Liver (tissue), 9 donors: ENCODE results near the gene CLEC4G. TPM values are rescaled to one million over a fixed set of nuclear protein-coding genes. Genes with fewer than 3 reads are reported as not detected.

Experiments used
- DNase-seq: peaks from one replicate; pipeline ENCODE4 v3.0.0-alpha.2; 2017; ENCODE audit warnings: low spot score
- H3K27ac ChIP-seq, 2 donors: one replicate each; pipeline ENCODE4 v1.7.0; 2013; ENCODE audit warnings: inconsistent platforms in 2 of 2, low read length in 2 of 2, control low read depth in 1 of 2, low read depth in 1 of 2, mild to moderate bottlenecking in 1 of 2
- H3K27me3 ChIP-seq, 4 donors: one replicate each; pipeline versions ENCODE4 v1.6.1 to v1.7.0; 2013; ENCODE audit warnings: low read length in 3 of 4, inconsistent platforms in 1 of 4, mild to moderate bottlenecking in 1 of 4, moderate library complexity in 1 of 4; ENCODE audit not compliant: control insufficient read depth in 4 of 4, insufficient read depth in 4 of 4
- H3K36me3 ChIP-seq, 4 donors: one replicate each; pipeline versions ENCODE4 v1.6.1 to v1.7.0; 2013; ENCODE audit warnings: low read length in 3 of 4, mild to moderate bottlenecking in 3 of 4, low read depth in 1 of 4, moderate library complexity in 1 of 4; ENCODE audit not compliant: control insufficient read depth in 4 of 4, insufficient read depth in 3 of 4
- H3K4me1 ChIP-seq, 4 donors: one replicate each; pipeline versions ENCODE4 v1.6.1 to v1.7.0; 2013; ENCODE audit warnings: low read length in 3 of 4, mild to moderate bottlenecking in 3 of 4, moderate library complexity in 1 of 4; ENCODE audit not compliant: control insufficient read depth in 4 of 4, insufficient read depth in 4 of 4
- H3K4me3 ChIP-seq, 3 donors: one replicate each; pipeline versions ENCODE4 v1.6.1 to v1.7.0; 2013; ENCODE audit warnings: low read length in 3 of 3, control low read depth in 1 of 3, low read depth in 1 of 3, mild to moderate bottlenecking in 1 of 3
- H3K9ac ChIP-seq, 2 donors: one replicate each; pipeline ENCODE4 v1.7.0; 2013; ENCODE audit warnings: low read length in 2 of 2, mild to moderate bottlenecking in 2 of 2, moderate library complexity in 2 of 2, control low read depth in 1 of 2, low read depth in 1 of 2
- H3K9me3 ChIP-seq, 4 donors: one replicate each; pipeline versions ENCODE4 v1.6.1 to v1.7.0; 2013; ENCODE audit warnings: low read length in 3 of 4; ENCODE audit not compliant: control insufficient read depth in 4 of 4
- EGR1 ChIP-seq, 2 donors: IDR thresholded peaks; 2 replicates each; pipeline ENCODE4 v1.6.1; 2016 to 2018; ENCODE audit warnings: antibody characterized with exemption in 2 of 2, low read depth in 2 of 2
- FOXA1 ChIP-seq: IDR thresholded peaks from 2 replicates; pipeline ENCODE4 v1.6.1; 2016; ENCODE audit warnings: antibody characterized with exemption
- GABPA ChIP-seq, 2 donors: IDR thresholded peaks in 1 of 2; conservative IDR thresholded peaks in 1 of 2; 2 replicates each; pipeline ENCODE4 v1.6.1; 2016; ENCODE audit warnings: antibody characterized with exemption in 2 of 2, mild to moderate bottlenecking in 1 of 2, moderate library complexity in 1 of 2
- HNF4G ChIP-seq: IDR thresholded peaks from 2 replicates; pipeline ENCODE4 v1.6.1; 2016; ENCODE audit warnings: antibody characterized with exemption
- JUND ChIP-seq, 2 donors: IDR thresholded peaks; 2 replicates each; pipeline ENCODE4 v1.6.1; 2016; ENCODE audit warnings: antibody characterized with exemption in 2 of 2
- NR2F2 ChIP-seq: IDR thresholded peaks from 2 replicates; pipeline ENCODE4 v1.6.1; 2016; ENCODE audit warnings: antibody characterized with exemption
- RAD21 ChIP-seq, 2 donors: IDR thresholded peaks; 2 replicates each; pipeline ENCODE4 v1.6.1; 2016; ENCODE audit warnings: antibody characterized with exemption in 2 of 2, mild to moderate bottlenecking in 2 of 2
- RXRA ChIP-seq, 2 donors: IDR thresholded peaks; 2 replicates each; pipeline ENCODE4 v1.6.1; 2017 to 2018; ENCODE audit warnings: antibody characterized with exemption in 2 of 2, mild to moderate bottlenecking in 1 of 2
- SP1 ChIP-seq: IDR thresholded peaks from 2 replicates; pipeline ENCODE4 v1.6.1; 2018; ENCODE audit warnings: antibody characterized with exemption, mild to moderate bottlenecking
- TAF1 ChIP-seq: conservative IDR thresholded peaks from 2 replicates; pipeline ENCODE4 v1.6.1; 2016; ENCODE audit warnings: antibody characterized with exemption, mild to moderate bottlenecking
- WGBS: extraction: QIAGEN DNeasy Blood & Tissue Kit; methylation state at CpG from one replicate; pipeline ENCODE4 v1.1.7; 2013; 5-methylcytosine and 5-hydroxymethylcytosine counted together
- polyA plus RNA-seq, 2 donors: library from polyadenylated mRNA; stranded (reverse) in 1 of 2; unstranded in 1 of 2; fragments of 200-250 nt in 1 of 2; fragments of >200 nt in 1 of 2; fragmentation: Nextera tagmentation in 1 of 2; extraction: Ambion mirVana in 1 of 2; gene quantifications; one replicate each; pipeline versions ENCODE4 v1.2.1 to v1.2.3, GENCODE V29; 2013 to 2015
- total RNA-seq, 2 donors: library from RNA; depleted of rRNA; stranded (reverse); fragments of >200 nt; gene quantifications; one replicate each; pipeline ENCODE4 v1.2.3, GENCODE V29; 2014
- TF ChIP-seq, protein P1 (sequence below): IDR thresholded peaks from 2 replicates; pipeline ENCODE4 v1.6.1; 2016; ENCODE audit warnings: antibody characterized with exemption
- TF ChIP-seq, protein P2 (sequence below): IDR thresholded peaks from 2 replicates; pipeline ENCODE4 v1.6.1; 2016; ENCODE audit warnings: antibody characterized with exemption
- TF ChIP-seq, protein P3 (sequence below): fragments of 150-350 bp; IDR thresholded peaks from 2 replicates; pipeline ENCODE4 v1.5.1; 2017; ENCODE audit warnings: improper control_type of control experiment, low read depth, low read length; ENCODE audit not compliant: missing input control
- TF ChIP-seq, protein P4 (sequence below): IDR thresholded peaks from 2 replicates; pipeline ENCODE4 v1.6.1; 2016; ENCODE audit warnings: antibody characterized with exemption
- TF ChIP-seq, protein P5 (sequence below): IDR thresholded peaks from 2 replicates; pipeline ENCODE4 v1.6.1; 2016; ENCODE audit warnings: antibody characterized with exemption, mild to moderate bottlenecking
- donor health status: healthy.
- donor health status: healthy.
- donor health status: healthy.
- donor health status: healthy.
- donor health status: healthy.

Gene CLEC4G
- total and polyA plus RNA-seq, 4 donors, result 7.7 to 69.0 (median 45.6) TPM

DNA sequence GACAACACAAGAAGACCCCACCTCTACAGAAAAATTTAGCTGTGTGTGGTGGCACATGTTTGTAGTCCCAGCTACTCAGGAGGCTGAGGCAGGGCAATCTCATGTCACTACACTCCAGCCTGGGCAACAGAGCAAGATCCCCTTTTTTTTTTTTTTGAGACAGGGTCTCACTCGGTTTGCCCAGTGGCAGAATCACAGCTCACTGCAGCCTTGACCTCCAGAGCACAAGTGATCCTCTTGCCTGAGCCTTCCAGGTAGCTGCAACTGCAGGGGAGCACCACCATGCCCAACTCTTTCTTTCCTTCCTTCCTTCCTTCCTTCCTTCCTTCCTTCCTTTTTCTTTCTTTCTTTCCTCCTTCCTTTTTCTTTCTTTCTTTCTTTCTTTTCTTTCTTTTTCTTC lies 4.2 kb upstream of the CLEC4G start:
- DNase-seq, result no peak
- Histone ChIP-seq H3K9me3 (no peaks in the 10 kb centered on the region), H3K9ac (no peak overlapping the region), H3K4me1 (no peaks in the 10 kb centered on the region), H3K27me3 (peaks cover 0 to 2% (median 0%) of the 10 kb centered on the region in 4 donors), H3K27ac (no peak overlapping the region), H3K36me3 (no peaks in the 10 kb centered on the region), H3K4me3 (no peak overlapping the region)
- 55% methylated on average over 1 of the region's 1 CpG for WGBS
- no peak for TF ChIP-seq NR2F2
- no peak for TF ChIP-seq SP1

DNA sequence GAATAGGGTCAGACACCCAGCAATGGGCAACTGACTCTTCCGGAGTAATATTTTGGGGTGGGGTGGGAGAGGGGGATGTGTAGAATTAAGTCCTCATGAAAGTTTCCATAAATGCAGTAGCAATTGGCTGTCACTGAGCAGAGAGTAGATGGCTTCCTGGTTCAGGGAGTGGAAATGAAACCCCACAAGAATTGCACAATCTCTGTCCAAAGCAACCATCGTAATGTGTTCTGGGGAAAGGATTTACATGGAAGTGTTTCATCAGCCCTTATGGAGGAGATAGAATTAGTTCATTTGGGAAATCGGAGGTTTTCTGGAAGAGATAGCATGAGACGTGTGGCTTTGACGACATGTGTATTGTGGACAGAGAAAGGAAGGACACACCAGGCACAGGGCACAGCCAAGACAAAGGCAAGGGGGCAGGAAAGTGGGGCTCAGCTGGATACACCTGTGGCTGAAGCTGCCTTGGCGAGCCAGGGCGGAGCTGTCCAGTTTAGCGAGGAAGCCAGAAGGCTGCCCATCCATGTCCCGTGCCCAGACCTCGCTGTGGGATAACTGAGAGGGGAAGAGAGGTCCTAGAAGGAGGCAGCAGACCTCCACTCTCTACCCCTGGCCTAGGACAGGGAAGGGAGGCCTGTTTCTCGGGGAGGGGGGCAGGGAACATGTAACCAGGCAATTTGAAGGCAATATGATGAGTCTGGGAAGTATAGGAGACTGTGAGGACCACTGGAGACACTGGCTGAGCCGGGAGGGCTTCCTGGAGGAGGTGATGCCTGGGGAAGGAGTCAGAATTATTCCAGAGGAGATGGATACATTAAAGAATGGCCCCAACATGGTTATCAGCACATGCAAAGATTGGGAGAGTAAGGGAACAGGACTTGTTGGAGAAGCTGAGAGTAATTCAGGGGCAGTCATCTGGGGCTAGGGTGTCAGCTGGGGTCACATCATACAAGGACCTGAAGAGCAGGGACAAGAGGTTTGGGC lies 2.6 kb upstream of the CLEC4G start:
- peak overlapping the region in 1 of 2 donors; percentile 47 for H3K27ac ChIP-seq
- H3K36me3 ChIP-seq, result no peaks in the 10 kb centered on the region
- no peaks in the 10 kb centered on the region for H3K9me3 ChIP-seq
- 54% methylated on average over 12 of the region's 12 CpGs for WGBS
- DNase-seq, result no peak
- no peak overlapping the region for H3K4me3 ChIP-seq
- TF ChIP-seq NR2F2, result no peak
- TF ChIP-seq, protein P1, sequence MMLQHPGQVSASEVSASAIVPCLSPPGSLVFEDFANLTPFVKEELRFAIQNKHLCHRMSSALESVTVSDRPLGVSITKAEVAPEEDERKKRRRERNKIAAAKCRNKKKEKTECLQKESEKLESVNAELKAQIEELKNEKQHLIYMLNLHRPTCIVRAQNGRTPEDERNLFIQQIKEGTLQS, result no peak
- no peak for TF ChIP-seq JUND (IDR thresholded peaks at IDR 0.05)
- TF ChIP-seq RXRA (IDR thresholded peaks at IDR 0.05), result no peak
- TF ChIP-seq, protein P2, sequence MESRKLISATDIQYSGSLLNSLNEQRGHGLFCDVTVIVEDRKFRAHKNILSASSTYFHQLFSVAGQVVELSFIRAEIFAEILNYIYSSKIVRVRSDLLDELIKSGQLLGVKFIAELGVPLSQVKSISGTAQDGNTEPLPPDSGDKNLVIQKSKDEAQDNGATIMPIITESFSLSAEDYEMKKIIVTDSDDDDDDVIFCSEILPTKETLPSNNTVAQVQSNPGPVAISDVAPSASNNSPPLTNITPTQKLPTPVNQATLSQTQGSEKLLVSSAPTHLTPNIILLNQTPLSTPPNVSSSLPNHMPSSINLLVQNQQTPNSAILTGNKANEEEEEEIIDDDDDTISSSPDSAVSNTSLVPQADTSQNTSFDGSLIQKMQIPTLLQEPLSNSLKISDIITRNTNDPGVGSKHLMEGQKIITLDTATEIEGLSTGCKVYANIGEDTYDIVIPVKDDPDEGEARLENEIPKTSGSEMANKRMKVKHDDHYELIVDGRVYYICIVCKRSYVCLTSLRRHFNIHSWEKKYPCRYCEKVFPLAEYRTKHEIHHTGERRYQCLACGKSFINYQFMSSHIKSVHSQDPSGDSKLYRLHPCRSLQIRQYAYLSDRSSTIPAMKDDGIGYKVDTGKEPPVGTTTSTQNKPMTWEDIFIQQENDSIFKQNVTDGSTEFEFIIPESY, result no peak
- TF ChIP-seq, protein P3, sequence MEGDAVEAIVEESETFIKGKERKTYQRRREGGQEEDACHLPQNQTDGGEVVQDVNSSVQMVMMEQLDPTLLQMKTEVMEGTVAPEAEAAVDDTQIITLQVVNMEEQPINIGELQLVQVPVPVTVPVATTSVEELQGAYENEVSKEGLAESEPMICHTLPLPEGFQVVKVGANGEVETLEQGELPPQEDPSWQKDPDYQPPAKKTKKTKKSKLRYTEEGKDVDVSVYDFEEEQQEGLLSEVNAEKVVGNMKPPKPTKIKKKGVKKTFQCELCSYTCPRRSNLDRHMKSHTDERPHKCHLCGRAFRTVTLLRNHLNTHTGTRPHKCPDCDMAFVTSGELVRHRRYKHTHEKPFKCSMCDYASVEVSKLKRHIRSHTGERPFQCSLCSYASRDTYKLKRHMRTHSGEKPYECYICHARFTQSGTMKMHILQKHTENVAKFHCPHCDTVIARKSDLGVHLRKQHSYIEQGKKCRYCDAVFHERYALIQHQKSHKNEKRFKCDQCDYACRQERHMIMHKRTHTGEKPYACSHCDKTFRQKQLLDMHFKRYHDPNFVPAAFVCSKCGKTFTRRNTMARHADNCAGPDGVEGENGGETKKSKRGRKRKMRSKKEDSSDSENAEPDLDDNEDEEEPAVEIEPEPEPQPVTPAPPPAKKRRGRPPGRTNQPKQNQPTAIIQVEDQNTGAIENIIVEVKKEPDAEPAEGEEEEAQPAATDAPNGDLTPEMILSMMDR, result no peak
- no peak for TF ChIP-seq FOXA1
- no peak for TF ChIP-seq TAF1
- no peak for TF ChIP-seq RAD21 (IDR thresholded peaks at IDR 0.05)
- TF ChIP-seq EGR1 (IDR thresholded peaks at IDR 0.05; ENCODE audit: low read depth in 2 of 2), result no peak
- TF ChIP-seq, protein P4, sequence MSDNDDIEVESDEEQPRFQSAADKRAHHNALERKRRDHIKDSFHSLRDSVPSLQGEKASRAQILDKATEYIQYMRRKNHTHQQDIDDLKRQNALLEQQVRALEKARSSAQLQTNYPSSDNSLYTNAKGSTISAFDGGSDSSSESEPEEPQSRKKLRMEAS, result no peak
- no peak for TF ChIP-seq HNF4G
- no peak for TF ChIP-seq GABPA (IDR thresholded peaks at IDR 0.05 in 1 of 2, conservative IDR thresholded peaks at IDR 0.05 in 1 of 2)
- TF ChIP-seq, protein P5, sequence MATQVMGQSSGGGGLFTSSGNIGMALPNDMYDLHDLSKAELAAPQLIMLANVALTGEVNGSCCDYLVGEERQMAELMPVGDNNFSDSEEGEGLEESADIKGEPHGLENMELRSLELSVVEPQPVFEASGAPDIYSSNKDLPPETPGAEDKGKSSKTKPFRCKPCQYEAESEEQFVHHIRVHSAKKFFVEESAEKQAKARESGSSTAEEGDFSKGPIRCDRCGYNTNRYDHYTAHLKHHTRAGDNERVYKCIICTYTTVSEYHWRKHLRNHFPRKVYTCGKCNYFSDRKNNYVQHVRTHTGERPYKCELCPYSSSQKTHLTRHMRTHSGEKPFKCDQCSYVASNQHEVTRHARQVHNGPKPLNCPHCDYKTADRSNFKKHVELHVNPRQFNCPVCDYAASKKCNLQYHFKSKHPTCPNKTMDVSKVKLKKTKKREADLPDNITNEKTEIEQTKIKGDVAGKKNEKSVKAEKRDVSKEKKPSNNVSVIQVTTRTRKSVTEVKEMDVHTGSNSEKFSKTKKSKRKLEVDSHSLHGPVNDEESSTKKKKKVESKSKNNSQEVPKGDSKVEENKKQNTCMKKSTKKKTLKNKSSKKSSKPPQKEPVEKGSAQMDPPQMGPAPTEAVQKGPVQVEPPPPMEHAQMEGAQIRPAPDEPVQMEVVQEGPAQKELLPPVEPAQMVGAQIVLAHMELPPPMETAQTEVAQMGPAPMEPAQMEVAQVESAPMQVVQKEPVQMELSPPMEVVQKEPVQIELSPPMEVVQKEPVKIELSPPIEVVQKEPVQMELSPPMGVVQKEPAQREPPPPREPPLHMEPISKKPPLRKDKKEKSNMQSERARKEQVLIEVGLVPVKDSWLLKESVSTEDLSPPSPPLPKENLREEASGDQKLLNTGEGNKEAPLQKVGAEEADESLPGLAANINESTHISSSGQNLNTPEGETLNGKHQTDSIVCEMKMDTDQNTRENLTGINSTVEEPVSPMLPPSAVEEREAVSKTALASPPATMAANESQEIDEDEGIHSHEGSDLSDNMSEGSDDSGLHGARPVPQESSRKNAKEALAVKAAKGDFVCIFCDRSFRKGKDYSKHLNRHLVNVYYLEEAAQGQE, result no peak
- no peaks in the 10 kb centered on the region for H3K4me1 ChIP-seq
- no peak overlapping the region for H3K9ac ChIP-seq
- peaks cover 0 to 2% (median 0%) of the 10 kb centered on the region in 4 donors for H3K27me3 ChIP-seq
